SHP77 treated with DMSO at 0.1 percent for 48 hours (cell line): ENCODE measurements around the gene CLTB.

Experiments
- DNase-seq: peaks from one replicate; lab custom pipeline; 2025; lab: John Stamatoyannopoulos, UW

Gene CLTB

GRCh38 chr5:176401281-176402205 is 14.8 kb downstream of the CLTB start:
- no peak for DNase-seq

GRCh38 chr5:176400382-176401156 is 15.8 kb downstream of the CLTB start:
- no peak for DNase-seq

- DNase-seq, result no peak
Measured at GRCh38 chr5:176397736-176398420, 18.5 kb downstream of the CLTB start.

GRCh38 chr5:176396330-176396729 is 20.0 kb downstream of the CLTB start:
- no peak for DNase-seq

- no peak for DNase-seq
Measured at GRCh38 chr5:176394881-176395675, 21.3 kb downstream of the CLTB start.

GRCh38 chr5:176394096-176394495 is 22.2 kb downstream of the CLTB start:
- DNase-seq, result no peak

GRCh38 chr5:176392526-176392925 is 23.8 kb downstream of the CLTB start:
- no peak for DNase-seq

GRCh38 chr5:176391999-176392398 is 24.3 kb downstream of the CLTB start:
- no peak for DNase-seq

GRCh38 chr5:176391479-176391878 is 24.9 kb downstream of the CLTB start:
- DNase-seq, result no peak

GRCh38 chr5:176389135-176390123 is 26.9 kb downstream of the CLTB start:
- no peak for DNase-seq

GRCh38 chr5:176388444-176389134 is 27.8 kb downstream of the CLTB start, which contains the start of the genes HIGD2A and NOP16:
Gene HIGD2A (plus strand): TSS chr5:176388751. CDS start chr5:176388820, 69 bp downstream.
Gene NOP16 (minus strand): TSS chr5:176388598. CDS start chr5:176388539, 59 bp downstream.
- DNase-seq, result peak; percentile 97

- no peak for DNase-seq
Measured at GRCh38 chr5:176388003-176388443, 28.3 kb downstream of the CLTB start.

GRCh38 chr5:176387384-176387925 is 28.9 kb downstream of the CLTB start:
- DNase-seq, result no peak

GRCh38 chr5:176386491-176386890 is 29.8 kb downstream of the CLTB start:
- no peak for DNase-seq

GRCh38 chr5:176384991-176385390 is 31.3 kb downstream of the CLTB start:
- DNase-seq, result no peak

- DNase-seq, result no peak
Measured at GRCh38 chr5:176384366-176384930, 31.9 kb downstream of the CLTB start.

GRCh38 chr5:176383961-176384360 is 32.4 kb downstream of the CLTB start:
- no peak for DNase-seq

- DNase-seq, result no peak
Measured at GRCh38 chr5:176383248-176383905, 33.0 kb downstream of the CLTB start.
